NCI-H2107 (cell line): Measurements from ENCODE around the gene ABCG2.

Experiments
- DNase-seq: peaks from one replicate; lab custom pipeline; 2025; lab: John Stamatoyannopoulos, UW

ABCG2 gene

GRCh38 chr4:88064410-88064809, 94.0 kb downstream of the ABCG2 start:
- no peak for DNase-seq

DNA sequence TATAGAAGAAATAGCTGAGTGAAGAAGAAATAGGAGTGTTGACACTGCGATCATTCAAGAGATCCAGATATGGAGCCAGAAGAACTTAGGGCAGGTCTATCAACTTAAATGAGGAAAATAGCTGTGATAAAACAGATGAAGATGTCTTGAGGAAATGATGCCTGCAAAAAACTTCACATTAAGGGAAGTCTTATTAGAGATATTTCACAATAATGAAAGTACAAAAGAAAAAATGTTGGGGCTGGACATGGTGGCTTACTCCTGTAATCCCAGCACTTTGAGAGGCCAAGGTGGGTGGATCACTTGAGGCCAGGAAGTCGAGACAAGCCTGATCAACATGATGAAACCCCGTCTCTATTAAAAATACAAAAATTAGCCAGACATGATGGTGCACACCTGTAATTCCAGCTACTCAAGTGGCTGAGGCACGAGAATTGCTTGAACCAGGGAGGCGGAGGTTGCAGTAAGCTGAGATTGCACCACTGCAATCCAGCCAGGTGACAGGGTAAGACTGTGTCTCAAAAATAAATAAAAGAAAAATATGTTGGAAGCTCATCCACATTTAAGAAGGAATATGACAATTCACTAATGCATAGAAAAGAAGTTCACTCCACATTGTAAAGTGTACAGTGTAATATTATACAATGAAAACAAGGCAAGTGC, 94.7 kb downstream of the ABCG2 start:
- DNase-seq, result no peak

GRCh38 chr4:88062843-88063242, 95.6 kb downstream of the ABCG2 start:
- no peak for DNase-seq

DNA sequence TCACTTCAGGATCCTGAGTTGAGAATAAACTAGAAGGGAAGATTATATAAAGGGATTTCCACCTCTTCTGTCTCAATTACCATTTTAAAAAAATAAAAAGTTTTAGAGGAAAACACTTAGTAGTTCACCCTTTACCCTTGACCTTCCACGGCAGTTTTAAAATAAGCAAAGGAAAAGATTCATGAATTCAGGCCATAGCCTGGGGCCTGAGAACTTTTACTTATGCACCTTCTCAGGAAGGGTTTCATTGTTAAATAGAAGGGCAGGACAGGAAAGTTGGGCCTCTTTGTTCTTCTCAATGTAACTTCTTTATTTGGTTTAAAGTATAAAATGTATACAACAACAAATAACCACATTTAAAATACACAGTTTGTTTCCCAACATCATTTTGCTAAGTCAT, 96.1 kb downstream of the ABCG2 start:
- no peak for DNase-seq

DNA sequence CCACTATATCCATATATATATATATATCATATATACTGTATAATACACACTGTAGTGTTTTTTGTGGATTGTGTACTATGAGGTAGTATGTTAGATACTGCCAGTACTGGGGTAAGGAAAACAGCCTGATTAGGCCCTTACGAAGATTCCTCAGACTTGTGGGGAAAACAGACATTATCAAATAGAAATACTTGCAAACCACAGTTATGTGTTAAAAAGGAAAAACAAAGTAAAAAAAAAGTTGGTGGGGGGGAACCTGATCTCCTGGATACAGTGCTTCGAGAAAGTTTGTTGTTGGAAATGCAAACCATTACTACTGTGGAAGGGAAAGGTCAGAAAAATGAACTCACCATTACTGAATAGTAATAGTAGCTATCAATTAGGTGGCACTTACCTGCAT, 98.0 kb downstream of the ABCG2 start:
- DNase-seq, result no peak

GRCh38 chr4:88059766-88060165, 98.7 kb downstream of the ABCG2 start:
- DNase-seq, result no peak

DNA sequence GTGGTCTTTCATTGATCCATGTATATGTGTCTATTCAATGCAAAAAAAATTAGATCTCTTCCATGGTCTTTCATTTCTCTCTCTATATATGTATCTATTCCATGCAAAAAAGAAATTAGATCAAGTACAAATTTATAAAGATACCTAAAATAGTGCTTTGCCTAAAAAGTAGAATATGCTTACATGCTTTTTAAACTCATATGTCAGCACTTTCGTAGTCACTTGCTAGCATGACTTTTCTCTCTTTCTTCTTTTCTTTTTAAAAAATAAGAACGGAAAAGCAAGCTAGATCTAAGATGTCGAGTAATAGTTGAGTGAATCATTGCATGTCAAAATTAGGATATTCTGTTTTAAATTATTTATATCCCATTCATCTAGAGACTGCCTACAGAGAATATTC, 100.1 kb downstream of the ABCG2 start:
- DNase-seq, result no peak

DNA sequence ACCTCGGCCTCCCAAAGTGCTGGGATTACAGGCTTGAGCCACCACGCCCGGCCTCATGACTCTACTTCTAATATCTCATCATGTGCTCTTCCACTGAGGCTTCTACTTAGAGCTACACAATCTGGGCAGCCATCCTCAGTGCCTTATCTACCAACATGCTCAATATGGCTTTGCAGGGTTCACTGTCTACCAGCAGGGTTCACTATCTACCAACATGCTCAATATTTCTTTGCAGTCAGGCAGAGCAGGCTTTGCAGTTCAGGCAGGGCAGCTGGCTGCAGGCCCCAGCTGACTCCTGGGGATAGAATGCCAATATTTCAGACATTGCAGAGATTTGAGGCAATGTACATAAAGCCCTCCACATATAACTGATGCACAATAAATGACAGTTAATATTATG, 103.5 kb downstream of the ABCG2 start:
- DNase-seq, result no peak

GRCh38 chr4:88054229-88054628, 104.2 kb downstream of the ABCG2 start:
- DNase-seq, result no peak

DNA sequence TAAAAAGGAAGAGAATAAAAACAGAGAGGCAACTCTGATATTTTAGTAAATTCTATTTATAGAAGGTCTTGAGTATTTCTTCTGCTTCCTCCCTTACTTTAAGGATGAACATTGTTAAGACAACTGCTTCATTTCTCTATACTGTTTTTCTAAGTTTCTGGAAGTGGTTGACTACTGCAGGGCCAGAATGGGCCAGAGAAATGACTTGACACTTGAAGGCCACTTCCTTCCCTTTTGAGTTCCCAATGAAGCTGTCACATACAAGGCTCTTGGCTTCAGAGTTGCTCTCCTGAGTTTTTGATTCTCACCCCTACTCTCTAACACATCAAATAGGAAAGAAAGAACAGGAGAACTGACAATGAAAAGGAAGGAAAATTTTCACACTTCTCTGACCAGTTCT, 113.4 kb downstream of the ABCG2 start:
- no peak for DNase-seq

DNA sequence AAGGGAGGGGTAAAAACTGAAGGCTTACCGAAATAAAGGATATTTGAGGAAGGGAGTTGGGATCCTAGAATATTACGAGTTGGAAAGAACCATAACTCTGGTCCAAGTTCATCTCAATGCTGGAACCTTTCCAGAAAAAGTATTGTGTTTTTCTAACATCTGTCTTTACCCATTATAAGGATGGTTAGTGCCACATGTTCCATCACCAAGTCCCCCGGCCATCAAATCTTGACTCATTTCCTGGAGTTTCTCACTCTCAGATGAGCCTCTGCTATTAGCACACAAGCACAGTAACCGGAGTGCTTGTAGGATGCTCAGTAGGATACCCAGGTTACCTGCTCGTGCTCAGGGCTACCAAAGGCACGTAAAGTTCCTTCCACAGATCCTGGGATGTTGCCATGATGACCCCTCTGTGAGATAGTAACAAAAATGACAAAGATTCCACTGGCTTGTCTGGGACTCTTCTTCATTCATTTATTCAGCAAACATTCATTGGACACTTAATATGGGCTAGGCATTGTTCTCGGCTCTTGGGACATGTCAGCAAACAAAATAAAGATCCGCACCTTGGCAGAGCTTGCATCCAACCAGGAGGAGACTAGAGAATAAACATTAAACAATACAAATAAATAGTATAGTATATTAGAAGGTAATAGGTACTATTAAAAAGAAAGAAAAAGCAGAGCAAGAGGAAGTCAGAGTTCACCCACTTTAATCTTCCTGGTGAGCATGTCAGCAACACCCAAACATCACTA, 114.7 kb downstream of the ABCG2 start:
- DNase-seq, result no peak

DNA sequence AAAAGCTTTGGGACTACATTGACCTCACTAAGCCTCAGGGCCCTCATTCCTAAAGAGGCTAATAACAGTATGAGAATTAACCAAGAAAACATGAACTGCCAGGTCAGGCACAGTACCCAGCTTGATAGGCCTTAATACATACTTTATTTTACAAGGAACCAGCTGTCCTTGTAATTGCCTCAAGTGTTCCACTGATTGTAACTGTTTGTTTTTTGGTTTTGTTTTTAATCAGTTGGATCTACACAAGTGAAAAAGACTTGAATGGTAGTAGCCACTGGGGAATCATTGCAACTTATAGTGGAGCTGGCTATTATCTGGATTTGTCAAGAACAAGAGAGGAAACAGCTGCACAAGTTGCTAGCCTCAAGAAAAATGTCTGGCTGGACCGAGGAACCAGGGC, 115.4 kb downstream of the ABCG2 start:
- DNase-seq, result no peak

DNA sequence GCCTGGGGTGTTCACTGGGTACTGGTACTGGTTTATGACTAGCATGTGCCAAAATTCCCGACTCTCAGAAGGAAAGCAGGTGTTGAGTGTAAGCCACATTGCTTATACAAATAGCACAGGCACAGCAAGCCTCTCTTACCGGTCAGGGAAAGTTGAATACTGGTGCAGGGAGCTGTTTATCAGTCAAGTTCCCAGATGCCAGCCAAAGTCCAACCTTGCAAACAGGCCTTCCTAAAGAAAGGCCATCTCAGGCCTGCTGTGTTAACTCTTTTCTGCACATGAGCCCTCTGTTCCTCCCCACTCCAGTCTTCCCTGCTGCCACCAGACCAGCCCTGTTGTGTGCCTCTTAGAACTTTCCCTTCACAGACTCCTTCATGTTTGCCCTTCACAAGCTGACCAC, 116.8 kb downstream of the ABCG2 start:
- DNase-seq, result no peak

DNA sequence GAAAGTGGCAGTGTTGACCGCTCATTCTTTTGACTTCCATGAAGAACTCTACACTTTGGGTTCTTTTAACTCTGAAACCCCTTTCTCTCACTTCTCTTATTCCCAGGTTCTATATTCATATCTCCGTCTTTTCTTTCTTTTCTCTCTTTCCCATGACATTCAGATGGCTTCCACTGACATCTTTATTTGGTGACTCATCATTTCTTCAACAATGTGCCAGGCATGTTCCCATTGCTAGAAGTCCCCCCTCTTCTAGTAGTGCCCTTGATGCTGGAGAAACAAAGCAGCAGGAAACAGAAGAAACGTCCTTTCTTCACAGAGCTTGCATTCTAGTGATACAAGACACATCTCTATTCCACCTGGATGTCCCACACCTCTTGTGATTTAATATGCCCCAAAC, 117.7 kb downstream of the ABCG2 start:
- DNase-seq, result no peak
